Measurements from ENCODE around the gene NENF. TPM values are rescaled to one million over a fixed set of nuclear protein-coding genes. Genes with fewer than 3 reads are reported as not detected.
A peak's percentile ranks its signal among the peaks of the same experiment; 100 is the strongest.

NENF gene
- total RNA-seq, 1 experiment from 2014 or later, result 65.7 TPM

- Histone ChIP-seq H3K27me3 (no peaks in the 10 kb centered on the region), H3K27ac (peak overlapping the region; percentile 2; the same call in 1 of the 2 replicates), H3K4me3 (no peak overlapping the region), H3K9me3 (replicated peaks) (no peaks in the 10 kb centered on the region), H3K4me1 (peaks cover 38% of the 10 kb centered on the region), H3K36me3 (no peaks in the 10 kb centered on the region)
- DNase-seq, result peak; percentile 72 to 76
Observed at GRCh38 chr1:212488436-212489283, 55.9 kb downstream of the NENF start.

GRCh38 chr1:212489284-212489859 is 56.7 kb downstream of the NENF start:
- Histone ChIP-seq H3K27me3 (no peaks in the 10 kb centered on the region), H3K4me3 (no peak overlapping the region), H3K9me3 (replicated peaks) (no peaks in the 10 kb centered on the region), H3K27ac (peak overlapping the region; percentile 2; the same call in 1 of the 2 replicates), H3K36me3 (no peaks in the 10 kb centered on the region), H3K4me1 (peaks cover 38% of the 10 kb centered on the region)
- peak; percentile 54 to 61 for DNase-seq

GRCh38 chr1:212490276-212490675 is 57.6 kb downstream of the NENF start:
- peaks cover 29% of the 10 kb centered on the region for H3K4me1 ChIP-seq

GRCh38 chr1:212491454-212491853 is 58.7 kb downstream of the NENF start:
- Histone ChIP-seq H3K4me3 (no peak overlapping the region), H3K27me3 (no peaks in the 10 kb centered on the region), H3K27ac (no peak overlapping the region), H3K4me1 (peaks cover 27% of the 10 kb centered on the region), H3K9me3 (replicated peaks) (no peaks in the 10 kb centered on the region), H3K36me3 (no peaks in the 10 kb centered on the region)
- DNase-seq, result no peak

More at GRCh38 chr1:212490276-212490675, 57.6 kb downstream of the NENF start:
- Histone ChIP-seq H3K27ac (no peak overlapping the region), H3K27me3 (no peaks in the 10 kb centered on the region), H3K36me3 (no peaks in the 10 kb centered on the region), H3K4me3 (no peak overlapping the region), H3K9me3 (replicated peaks) (no peaks in the 10 kb centered on the region)
- DNase-seq, result no peak

Other genes starting within 250 kb of the NENF start
- gene PPP2R5A, start 147.5 kb upstream of the NENF start, total RNA-seq (2014; rRNA removed; shearing (Covaris generic)), result 14.3 and 18.8 TPM in 2 replicates
- gene PACC1, start 18.0 kb upstream of the NENF start, total RNA-seq (2014; rRNA removed; shearing (Covaris generic)), result 21.1 and 22.3 TPM in 2 replicates
- 30.6 and 33.8 TPM in 2 replicates for gene ATF3, start 175.8 kb downstream of the NENF start, total RNA-seq (2014; rRNA removed; shearing (Covaris generic))